GM21723 (cell line): ENCODE results near the gene C3orf20.

Experiments
- ATAC-seq: cut with Tn5 transposase; IDR thresholded peaks from one replicate; pipeline ENCODE4 v1.9.1; 2021; ENCODE audit warnings: mild to moderate bottlenecking, moderate library complexity; ENCODE audit not compliant: unreplicated experiment

The C3orf20 gene

GRCh38 chr3:14810070-14810791 lies 135.3 kb downstream of the C3orf20 start:
- no peak for ATAC-seq

- ATAC-seq: no peak
Observed at GRCh38 chr3:14810801-14811661, 136.1 kb downstream of the C3orf20 start.

- no peak for ATAC-seq
Observed at GRCh38 chr3:14811684-14812083, 136.7 kb downstream of the C3orf20 start.

- no peak for ATAC-seq
Observed at GRCh38 chr3:14812196-14812790, 137.4 kb downstream of the C3orf20 start.

- ATAC-seq: no peak
Observed at GRCh38 chr3:14814411-14814871, 139.5 kb downstream of the C3orf20 start.

GRCh38 chr3:14816359-14816758 lies 141.4 kb downstream of the C3orf20 start:
- no peak for ATAC-seq

GRCh38 chr3:14818804-14819500 lies 144.0 kb downstream of the C3orf20 start, which contains the start of gene FGD5:
Gene FGD5 (plus strand): TSS chr3:14818962. CDS start chr3:14819072, 110 bp downstream.
- no peak for ATAC-seq

GRCh38 chr3:14819671-14820070 lies 144.7 kb downstream of the C3orf20 start:
- no peak for ATAC-seq

- no peak for ATAC-seq
Observed at GRCh38 chr3:14820156-14820555, 145.2 kb downstream of the C3orf20 start.

- no peak for ATAC-seq
Observed at GRCh38 chr3:14821151-14821550, 146.2 kb downstream of the C3orf20 start.

GRCh38 chr3:14822134-14822533 lies 147.2 kb downstream of the C3orf20 start:
- no peak for ATAC-seq
